ENCODE measurements around the gene HPGD.

Gene HPGD

DNA sequence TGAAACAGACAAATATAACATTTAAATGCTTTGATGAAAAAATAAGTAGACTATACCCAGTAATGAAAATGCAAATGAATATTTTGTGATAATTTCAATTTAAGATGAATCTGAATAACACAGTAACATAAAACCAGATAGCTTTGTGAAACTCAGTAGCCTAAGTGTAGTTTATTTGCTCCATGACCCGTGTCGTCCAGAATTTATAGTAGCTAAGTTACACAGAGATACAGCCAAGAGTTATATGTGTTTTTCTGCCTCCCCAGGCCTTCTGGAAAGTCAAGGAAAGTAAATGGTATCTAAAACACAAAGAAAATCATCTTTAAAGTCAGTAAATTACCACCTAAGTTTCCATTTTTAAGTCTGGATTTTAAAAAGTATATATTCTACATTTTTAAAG lies 26.7 kb downstream of the HPGD start:
- H3K79me2 ChIP-seq (ENCODE audit: control insufficient read depth, low read length), result no peaks in the 10 kb centered on the region
- TF ChIP-seq EZH2phosphoT487 (IDR thresholded peaks at IDR 0.05; ENCODE audit: borderline replicate concordance, low read length), result no peak
- TF ChIP-seq, protein P1, sequence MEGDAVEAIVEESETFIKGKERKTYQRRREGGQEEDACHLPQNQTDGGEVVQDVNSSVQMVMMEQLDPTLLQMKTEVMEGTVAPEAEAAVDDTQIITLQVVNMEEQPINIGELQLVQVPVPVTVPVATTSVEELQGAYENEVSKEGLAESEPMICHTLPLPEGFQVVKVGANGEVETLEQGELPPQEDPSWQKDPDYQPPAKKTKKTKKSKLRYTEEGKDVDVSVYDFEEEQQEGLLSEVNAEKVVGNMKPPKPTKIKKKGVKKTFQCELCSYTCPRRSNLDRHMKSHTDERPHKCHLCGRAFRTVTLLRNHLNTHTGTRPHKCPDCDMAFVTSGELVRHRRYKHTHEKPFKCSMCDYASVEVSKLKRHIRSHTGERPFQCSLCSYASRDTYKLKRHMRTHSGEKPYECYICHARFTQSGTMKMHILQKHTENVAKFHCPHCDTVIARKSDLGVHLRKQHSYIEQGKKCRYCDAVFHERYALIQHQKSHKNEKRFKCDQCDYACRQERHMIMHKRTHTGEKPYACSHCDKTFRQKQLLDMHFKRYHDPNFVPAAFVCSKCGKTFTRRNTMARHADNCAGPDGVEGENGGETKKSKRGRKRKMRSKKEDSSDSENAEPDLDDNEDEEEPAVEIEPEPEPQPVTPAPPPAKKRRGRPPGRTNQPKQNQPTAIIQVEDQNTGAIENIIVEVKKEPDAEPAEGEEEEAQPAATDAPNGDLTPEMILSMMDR (IDR thresholded peaks at IDR 0.05; ENCODE audit: low read depth, low read length, poor library complexity, severe bottlenecking), result no peak
- no peak overlapping the region for H3K4me3 ChIP-seq (ENCODE audit: low read length)
- H3K36me3 ChIP-seq (ENCODE audit: control insufficient read depth, low read length), result no peaks in the 10 kb centered on the region
- no peak overlapping the region for H3K27ac ChIP-seq (ENCODE audit: low read depth, low read length)
- no peaks in the 10 kb centered on the region; the same call in 1 of the 2 replicates for H3F3A ChIP-seq (ENCODE audit: control insufficient read depth, insufficient read depth)
- 0 out of 2 replicates have a peak, but pooled peaks cover 2% of the 10 kb centered on the region for H3K27me3 ChIP-seq (ENCODE audit: control insufficient read depth, low read length)
- no peaks in the 10 kb centered on the region for H3K4me1 ChIP-seq (ENCODE audit: control insufficient read depth, low read length)
- no peak overlapping the region for H3K4me2 ChIP-seq (ENCODE audit: low read length)
- H3K9me2 ChIP-seq (replicated peaks; ENCODE audit: control insufficient read depth, low read length), result no peaks in the 10 kb centered on the region
- no peaks in the 10 kb centered on the region for H3K9me3 ChIP-seq (ENCODE audit: control insufficient read depth, insufficient read depth, low read length)
- no peaks in the 10 kb centered on the region for H4K20me1 ChIP-seq (ENCODE audit: control insufficient read depth, insufficient read depth, low read depth, low read length)

- no peak overlapping the region for H3K4me2 ChIP-seq (ENCODE audit: low read length)
- H3K36me3 ChIP-seq (ENCODE audit: control insufficient read depth, low read length), result no peaks in the 10 kb centered on the region
- no peaks in the 10 kb centered on the region for H3K4me1 ChIP-seq (ENCODE audit: control insufficient read depth, low read length)
- H3K27me3 ChIP-seq (ENCODE audit: control insufficient read depth, low read length), result 0 out of 2 replicates have a peak, but pooled peaks cover 2% of the 10 kb centered on the region
- H3K79me2 ChIP-seq (ENCODE audit: control insufficient read depth, low read length), result no peaks in the 10 kb centered on the region
- TF ChIP-seq EZH2phosphoT487 (IDR thresholded peaks at IDR 0.05; ENCODE audit: borderline replicate concordance, low read length), result no peak
- TF ChIP-seq, protein P1 (IDR thresholded peaks at IDR 0.05; ENCODE audit: low read depth, low read length, poor library complexity, severe bottlenecking), result no peak
- H3K9me3 ChIP-seq (ENCODE audit: control insufficient read depth, insufficient read depth, low read length), result no peaks in the 10 kb centered on the region
- no peak overlapping the region for H3K4me3 ChIP-seq (ENCODE audit: low read length)
- H4K20me1 ChIP-seq (ENCODE audit: control insufficient read depth, insufficient read depth, low read depth, low read length), result no peaks in the 10 kb centered on the region
- H3K27ac ChIP-seq (ENCODE audit: low read depth, low read length), result no peak overlapping the region
- no peaks in the 10 kb centered on the region for H3K9me2 ChIP-seq (replicated peaks; ENCODE audit: control insufficient read depth, low read length)
- H3F3A ChIP-seq (ENCODE audit: control insufficient read depth, insufficient read depth), result no peaks in the 10 kb centered on the region; the same call in 1 of the 2 replicates
Observed at GRCh38 chr4:174494726-174495125, 27.6 kb downstream of the HPGD start.

- Histone ChIP-seq H3K4me2 (ENCODE audit: low read length) (no peak overlapping the region), H3K36me3 (ENCODE audit: control insufficient read depth, low read length) (no peaks in the 10 kb centered on the region), H3K4me3 (ENCODE audit: low read length) (no peak overlapping the region), H3K27ac (ENCODE audit: low read depth, low read length) (no peak overlapping the region), H4K20me1 (ENCODE audit: control insufficient read depth, insufficient read depth, low read depth, low read length) (no peaks in the 10 kb centered on the region), H3K4me1 (ENCODE audit: control insufficient read depth, low read length) (no peaks in the 10 kb centered on the region), H3K79me2 (ENCODE audit: control insufficient read depth, low read length) (no peaks in the 10 kb centered on the region), H3K9me3 (ENCODE audit: control insufficient read depth, insufficient read depth, low read length) (no peaks in the 10 kb centered on the region), H3K27me3 (ENCODE audit: control insufficient read depth, low read length) (0 out of 2 replicates have a peak, but pooled peaks cover 2% of the 10 kb centered on the region), H3F3A (ENCODE audit: control insufficient read depth, insufficient read depth) (no peaks in the 10 kb centered on the region; the same call in 1 of the 2 replicates), H3K9me2 (replicated peaks; ENCODE audit: control insufficient read depth, low read length) (no peaks in the 10 kb centered on the region)
- TF ChIP-seq, protein P1 (IDR thresholded peaks at IDR 0.05; ENCODE audit: low read depth, low read length, poor library complexity, severe bottlenecking), result no peak
- TF ChIP-seq EZH2phosphoT487 (IDR thresholded peaks at IDR 0.05; ENCODE audit: borderline replicate concordance, low read length), result no peak
Observed at GRCh38 chr4:174494146-174494545, 28.1 kb downstream of the HPGD start.
